T-helper 2 cell treated with Interferon-gamma antibody and Interleukin-4, amounts not matched to agents 5 μg/mL and 100 μg/mL, for 36 hours (primary cell): Measurements from ENCODE around the gene PFKFB2.

ENCODE experiments used
- DNase-seq: peaks from one replicate; pipeline ENCODE4 v3.0.0; 2021; ENCODE audit warnings: low spot score
- H3K27ac Mint-ChIP-seq: one replicate; pipeline ENCODE4 v1.8.0; 2021; ENCODE audit warnings: mild to moderate bottlenecking, mixed read lengths
- H3K27me3 Mint-ChIP-seq: one replicate; pipeline ENCODE4 v1.8.0; 2021; ENCODE audit warnings: low read depth, mixed read lengths
- H3K36me3 Mint-ChIP-seq: one replicate; pipeline ENCODE4 v1.8.0; 2021; ENCODE audit warnings: low read depth, mixed read lengths
- H3K4me1 Mint-ChIP-seq: one replicate; pipeline ENCODE4 v1.8.0; 2021; ENCODE audit warnings: low read depth, mixed read lengths
- H3K4me3 Mint-ChIP-seq: one replicate; pipeline ENCODE4 v1.8.0; 2022; ENCODE audit warnings: mild to moderate bottlenecking, moderate library complexity, mixed read lengths
- H3K9me3 Mint-ChIP-seq: one replicate; pipeline ENCODE4 v1.8.0; 2021; ENCODE audit warnings: mixed read lengths

PFKFB2 gene

GRCh38 chr1:207027921-207028320 is 25.2 kb upstream of the PFKFB2 start:
- Mint-ChIP-seq H3K4me3 (no peak overlapping the region), H3K27ac (no peak overlapping the region), H3K36me3 (no peaks in the 10 kb centered on the region), H3K9me3 (no peaks in the 10 kb centered on the region), H3K27me3 (peaks cover 56% of the 10 kb centered on the region), H3K4me1 (no peaks in the 10 kb centered on the region)
- no peak for DNase-seq

- no peak for DNase-seq
- Mint-ChIP-seq H3K4me1 (no peaks in the 10 kb centered on the region), H3K27me3 (peaks cover 67% of the 10 kb centered on the region), H3K36me3 (no peaks in the 10 kb centered on the region), H3K27ac (no peak overlapping the region), H3K9me3 (no peaks in the 10 kb centered on the region), H3K4me3 (no peak overlapping the region)
Observed at GRCh38 chr1:207028884-207029650, 24.0 kb upstream of the PFKFB2 start.

GRCh38 chr1:207029701-207030521 is 23.2 kb upstream of the PFKFB2 start:
- Mint-ChIP-seq H3K9me3 (no peaks in the 10 kb centered on the region), H3K4me1 (no peaks in the 10 kb centered on the region), H3K4me3 (no peak overlapping the region), H3K36me3 (no peaks in the 10 kb centered on the region), H3K27ac (no peak overlapping the region), H3K27me3 (peaks cover 66% of the 10 kb centered on the region)
- no peak for DNase-seq

- Mint-ChIP-seq H3K27me3 (peaks cover 67% of the 10 kb centered on the region), H3K4me1 (no peaks in the 10 kb centered on the region), H3K36me3 (no peaks in the 10 kb centered on the region), H3K27ac (no peak overlapping the region), H3K4me3 (no peak overlapping the region), H3K9me3 (no peaks in the 10 kb centered on the region)
- DNase-seq = no peak
Observed at GRCh38 chr1:207030522-207031009, 22.5 kb upstream of the PFKFB2 start.

- no peak for DNase-seq
- Mint-ChIP-seq H3K27me3 (peaks cover 68% of the 10 kb centered on the region), H3K36me3 (no peaks in the 10 kb centered on the region), H3K4me3 (no peak overlapping the region), H3K4me1 (no peaks in the 10 kb centered on the region), H3K9me3 (no peaks in the 10 kb centered on the region), H3K27ac (no peak overlapping the region)
Observed at GRCh38 chr1:207031016-207031415, 22.1 kb upstream of the PFKFB2 start.

GRCh38 chr1:207031632-207032264 is 21.3 kb upstream of the PFKFB2 start:
- Mint-ChIP-seq H3K27ac (no peak overlapping the region), H3K36me3 (no peaks in the 10 kb centered on the region), H3K27me3 (peaks cover 65% of the 10 kb centered on the region), H3K9me3 (no peaks in the 10 kb centered on the region), H3K4me3 (no peak overlapping the region), H3K4me1 (no peaks in the 10 kb centered on the region)
- DNase-seq = no peak

GRCh38 chr1:207032528-207033017 is 20.5 kb upstream of the PFKFB2 start, which contains the start of gene C1orf116:
Gene C1orf116, minus strand, starts transcription at chr1:207032756. Its CDS starts 5,158 bp downstream, at chr1:207027598.
- H3K36me3 Mint-ChIP-seq = no peaks in the 10 kb centered on the region
- no peaks in the 10 kb centered on the region for H3K9me3 Mint-ChIP-seq
- H3K27me3 Mint-ChIP-seq = peaks cover 60% of the 10 kb centered on the region
- no peaks in the 10 kb centered on the region for H3K4me1 Mint-ChIP-seq
- H3K4me3 Mint-ChIP-seq = no peak within 1 kb of the TSS
- no peak within 1 kb of the TSS for H3K27ac Mint-ChIP-seq
- no peak for DNase-seq

GRCh38 chr1:207033302-207033701 is 19.8 kb upstream of the PFKFB2 start:
- H3K27ac Mint-ChIP-seq = no peak overlapping the region
- no peaks in the 10 kb centered on the region for H3K36me3 Mint-ChIP-seq
- H3K9me3 Mint-ChIP-seq = no peaks in the 10 kb centered on the region
- no peak for DNase-seq
- peaks cover 58% of the 10 kb centered on the region for H3K27me3 Mint-ChIP-seq
- H3K4me3 Mint-ChIP-seq = no peak overlapping the region
- H3K4me1 Mint-ChIP-seq = no peaks in the 10 kb centered on the region

- Mint-ChIP-seq H3K4me1 (no peaks in the 10 kb centered on the region), H3K27ac (no peak overlapping the region), H3K4me3 (no peak overlapping the region), H3K36me3 (no peaks in the 10 kb centered on the region), H3K9me3 (no peaks in the 10 kb centered on the region), H3K27me3 (peaks cover 50% of the 10 kb centered on the region)
- DNase-seq = no peak
Observed at GRCh38 chr1:207034208-207034607, 18.9 kb upstream of the PFKFB2 start.

GRCh38 chr1:207034998-207035397 is 18.1 kb upstream of the PFKFB2 start:
- H3K4me1 Mint-ChIP-seq = no peaks in the 10 kb centered on the region
- no peaks in the 10 kb centered on the region for H3K9me3 Mint-ChIP-seq
- H3K27me3 Mint-ChIP-seq = peaks cover 47% of the 10 kb centered on the region
- H3K36me3 Mint-ChIP-seq = no peaks in the 10 kb centered on the region
- no peak overlapping the region for H3K27ac Mint-ChIP-seq
- no peak for DNase-seq
- no peak overlapping the region for H3K4me3 Mint-ChIP-seq

GRCh38 chr1:207035877-207036551 is 17.1 kb upstream of the PFKFB2 start:
- Mint-ChIP-seq H3K4me3 (no peak overlapping the region), H3K36me3 (no peaks in the 10 kb centered on the region), H3K9me3 (no peaks in the 10 kb centered on the region), H3K27me3 (peaks cover 40% of the 10 kb centered on the region), H3K4me1 (no peaks in the 10 kb centered on the region), H3K27ac (no peak overlapping the region)
- no peak for DNase-seq

- Mint-ChIP-seq H3K4me3 (no peak overlapping the region), H3K27ac (no peak overlapping the region), H3K27me3 (peaks cover 32% of the 10 kb centered on the region), H3K4me1 (no peaks in the 10 kb centered on the region), H3K36me3 (no peaks in the 10 kb centered on the region), H3K9me3 (no peaks in the 10 kb centered on the region)
- DNase-seq = no peak
Observed at GRCh38 chr1:207036865-207037264, 16.2 kb upstream of the PFKFB2 start.

GRCh38 chr1:207039380-207040180 is 13.5 kb upstream of the PFKFB2 start:
- H3K4me1 Mint-ChIP-seq = peaks cover 3% of the 10 kb centered on the region
- H3K27ac Mint-ChIP-seq = no peak overlapping the region
- no peak for DNase-seq
- peaks cover 8% of the 10 kb centered on the region for H3K36me3 Mint-ChIP-seq
- H3K27me3 Mint-ChIP-seq = peaks cover 9% of the 10 kb centered on the region
- H3K4me3 Mint-ChIP-seq = no peak overlapping the region
- H3K9me3 Mint-ChIP-seq = no peaks in the 10 kb centered on the region
